Activated naive CD4-positive, alpha-beta T cell treated with Interleukin-2 at 50 U/mL for 16 hours (primary cell): ENCODE data around the gene TNIP1.

Experiments used
- DNase-seq: peaks from one replicate; pipeline ENCODE4 v3.0.0-alpha.2; 2020

Gene TNIP1

DNA sequence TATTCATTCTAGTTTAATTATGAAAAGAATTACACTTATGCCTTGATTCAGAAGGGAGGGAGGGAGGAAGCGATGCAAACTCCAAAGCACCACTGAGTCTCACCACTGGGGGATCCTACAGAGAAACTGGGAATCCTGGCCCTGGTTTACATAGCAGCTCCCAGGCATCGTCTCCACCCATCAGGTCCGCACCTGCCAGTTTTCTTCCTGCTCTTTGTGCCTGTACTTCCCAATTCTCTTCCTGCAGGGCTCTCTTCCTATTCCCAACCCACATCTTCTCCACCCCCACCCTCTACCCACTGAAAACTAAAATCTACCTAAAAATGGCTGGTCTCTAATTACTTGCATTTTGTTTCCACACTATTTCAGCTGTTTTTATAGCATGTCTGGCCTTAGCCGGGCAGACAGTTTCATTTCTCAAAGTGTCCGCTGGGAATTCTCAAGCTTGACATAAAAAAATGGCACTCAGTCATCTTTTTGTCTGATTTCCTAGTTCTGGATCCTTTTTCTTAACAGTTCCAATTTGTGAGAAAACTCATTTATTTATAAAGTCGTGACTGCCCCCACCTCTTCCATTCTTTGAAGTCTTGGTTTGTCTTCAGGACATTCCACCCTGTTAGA, 1.6 kb upstream of the TNIP1 start:
- DNase-seq: no peak

DNA sequence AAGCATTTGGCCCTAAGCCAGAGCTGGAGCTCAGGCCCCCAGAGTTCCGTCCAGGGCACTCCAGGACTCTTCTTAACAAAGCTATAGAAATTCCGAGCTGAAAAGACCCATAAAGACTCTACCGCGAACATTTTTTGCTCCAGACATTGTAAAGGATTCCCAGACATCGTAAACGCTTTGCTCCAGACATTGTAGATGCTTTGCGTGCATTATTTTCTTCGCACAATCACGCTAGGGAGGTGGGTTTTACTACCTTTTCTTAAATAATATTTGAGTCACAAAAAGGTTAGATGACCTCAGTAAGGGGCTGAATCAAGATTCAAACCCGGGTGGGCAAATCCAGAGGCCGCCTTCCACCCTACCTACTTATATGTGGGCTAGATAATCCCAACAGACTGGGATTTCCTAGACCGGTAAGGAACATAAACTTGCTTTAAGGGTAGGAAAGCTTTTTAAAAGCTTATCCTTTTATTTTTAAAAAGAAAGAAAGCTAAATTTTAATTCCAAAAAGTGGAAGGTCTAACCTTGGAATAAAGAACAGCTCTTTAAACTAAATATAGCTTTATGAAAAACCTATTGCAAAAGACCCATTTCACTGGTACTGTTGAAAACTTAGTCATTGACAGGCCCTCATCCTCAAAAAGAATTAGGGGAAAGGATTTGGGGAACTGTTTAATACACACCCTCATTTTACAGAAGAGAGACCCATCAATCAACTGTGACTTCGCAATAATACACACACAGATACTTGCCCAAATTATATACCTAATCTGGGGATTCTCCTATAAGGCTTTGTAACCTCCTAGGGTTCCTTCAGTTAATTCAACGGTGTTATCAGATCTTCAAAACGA, 822 bp upstream of the TNIP1 start:
- no peak for DNase-seq

DNA sequence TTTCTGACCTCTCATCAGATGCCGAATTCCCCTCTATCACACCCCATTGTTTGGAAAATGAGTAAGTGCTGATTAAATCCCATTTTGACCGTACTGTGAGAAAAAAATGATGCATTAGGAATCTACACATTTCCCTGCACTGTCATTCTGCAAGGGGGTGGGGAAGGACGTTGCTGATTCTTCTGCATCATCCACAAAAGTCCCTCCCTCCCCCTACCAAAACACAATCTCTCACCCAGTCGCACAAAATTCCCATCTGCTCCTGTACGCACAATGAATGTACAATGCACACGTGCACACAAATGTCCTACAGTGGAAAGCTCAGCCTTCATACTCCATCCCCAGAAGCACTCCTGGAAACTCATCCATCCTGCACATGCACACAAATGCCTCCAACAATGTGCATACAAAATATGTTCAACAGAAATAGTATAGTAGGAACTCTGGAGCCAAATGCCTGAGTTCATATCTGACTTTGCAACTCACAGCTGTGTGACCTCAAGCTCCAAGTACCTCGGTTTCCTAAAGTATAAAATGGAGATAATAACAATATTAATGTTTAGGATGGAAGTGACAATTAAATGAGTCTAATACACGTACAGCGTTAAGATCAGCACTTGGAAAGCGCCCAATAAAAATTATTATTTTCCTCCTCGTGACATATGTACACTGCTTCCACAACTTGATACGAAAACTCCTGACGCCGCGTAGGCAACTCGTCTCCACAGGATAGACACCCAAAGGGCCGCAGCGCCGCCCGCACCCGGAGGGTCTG, 809 bp downstream of the TNIP1 start:
- DNase-seq: peak; percentile 57

DNA sequence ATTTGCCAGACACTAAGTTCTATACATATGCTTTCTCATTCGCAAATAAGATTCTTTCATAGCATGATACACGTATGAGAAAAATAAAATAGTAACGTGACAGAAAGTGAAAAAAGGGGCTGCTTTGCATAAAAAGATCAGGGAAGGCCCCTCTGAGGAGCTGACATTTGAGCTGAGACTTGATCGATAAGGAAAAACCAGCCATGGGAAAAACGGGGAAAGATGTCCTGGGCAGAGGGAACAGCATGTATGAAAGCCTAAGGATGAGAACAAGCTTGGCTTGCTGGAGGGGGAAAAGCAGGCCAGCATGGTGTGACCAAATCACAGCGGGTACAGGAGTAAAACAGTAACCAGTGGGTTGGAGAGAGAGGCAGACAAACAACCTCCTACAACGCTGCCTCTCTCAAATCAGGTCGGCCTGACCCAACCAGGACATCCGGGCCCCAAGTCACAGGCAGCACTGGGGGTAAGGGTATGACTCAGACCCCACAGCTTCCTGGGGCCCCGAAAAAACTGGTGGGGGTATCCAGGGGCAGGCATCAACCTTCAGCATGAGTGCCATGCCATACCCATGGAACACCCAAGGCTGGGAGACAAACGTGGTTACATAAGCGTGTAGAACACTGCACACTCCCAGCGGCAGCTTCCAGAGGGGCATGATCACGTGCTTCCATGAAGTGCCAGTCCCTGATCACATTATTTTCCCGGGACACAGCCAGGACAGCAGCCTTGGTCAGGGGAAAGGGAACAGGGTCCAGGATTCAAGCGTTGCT, 2.2 kb downstream of the TNIP1 start:
- DNase-seq: peak; percentile 86

DNA sequence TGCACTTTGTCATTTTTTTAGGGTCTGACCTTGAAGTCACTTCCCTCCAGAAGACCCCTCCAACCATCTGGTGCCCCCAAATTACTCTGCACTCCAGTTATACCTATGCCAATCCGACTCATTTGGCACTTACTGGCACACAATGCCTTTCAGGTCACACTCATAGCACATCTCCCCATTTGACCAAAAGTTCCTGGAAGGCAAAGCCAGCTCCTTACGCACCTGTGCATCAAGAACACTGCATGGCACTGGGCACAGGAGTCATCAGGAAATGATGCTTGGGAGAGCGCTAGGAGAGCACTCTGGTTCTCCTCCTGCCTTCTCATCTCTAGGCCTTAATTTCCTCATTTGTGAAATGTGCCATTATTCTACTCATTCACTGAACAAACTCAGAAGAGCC, 2.9 kb downstream of the TNIP1 start:
- DNase-seq: no peak

DNA sequence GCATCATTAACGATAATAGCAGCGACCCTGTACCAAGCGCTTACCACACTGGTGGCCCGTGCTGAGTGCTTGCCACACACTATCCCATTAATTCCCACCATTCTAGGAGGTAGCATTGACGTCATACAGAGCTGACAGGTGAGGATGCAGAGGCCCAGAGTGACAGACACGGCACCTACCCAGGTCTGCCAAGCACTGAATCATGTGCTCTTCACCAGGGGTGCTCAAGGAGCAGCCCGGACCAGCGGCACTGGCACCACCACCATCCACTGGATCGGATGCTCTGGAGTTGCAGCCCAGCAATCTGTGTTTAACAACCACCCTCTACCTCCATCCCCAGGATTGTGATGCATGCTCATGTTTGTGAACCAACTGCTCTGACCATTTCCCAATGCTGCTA, 3.4 kb downstream of the TNIP1 start:
- DNase-seq: no peak

DNA sequence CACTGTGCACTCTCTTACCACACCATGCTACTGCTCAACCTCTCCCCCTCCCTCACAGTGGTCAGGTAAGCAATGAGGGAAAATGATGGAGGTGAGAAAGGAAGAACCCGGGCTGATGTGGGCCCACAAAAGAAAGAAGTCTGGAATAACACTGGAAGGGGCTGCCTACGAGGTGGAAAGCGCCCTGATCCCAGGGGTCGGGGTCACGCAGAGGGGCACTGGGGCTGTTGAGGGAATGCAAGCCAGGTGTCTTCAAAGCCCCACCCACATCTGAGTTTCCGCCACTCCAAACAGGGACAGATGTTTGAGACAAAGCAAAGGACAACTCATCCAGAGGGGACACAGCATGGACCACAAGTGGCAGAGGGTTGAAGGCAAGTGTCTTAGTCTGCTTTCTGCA, 4.2 kb downstream of the TNIP1 start:
- no peak for DNase-seq

DNA sequence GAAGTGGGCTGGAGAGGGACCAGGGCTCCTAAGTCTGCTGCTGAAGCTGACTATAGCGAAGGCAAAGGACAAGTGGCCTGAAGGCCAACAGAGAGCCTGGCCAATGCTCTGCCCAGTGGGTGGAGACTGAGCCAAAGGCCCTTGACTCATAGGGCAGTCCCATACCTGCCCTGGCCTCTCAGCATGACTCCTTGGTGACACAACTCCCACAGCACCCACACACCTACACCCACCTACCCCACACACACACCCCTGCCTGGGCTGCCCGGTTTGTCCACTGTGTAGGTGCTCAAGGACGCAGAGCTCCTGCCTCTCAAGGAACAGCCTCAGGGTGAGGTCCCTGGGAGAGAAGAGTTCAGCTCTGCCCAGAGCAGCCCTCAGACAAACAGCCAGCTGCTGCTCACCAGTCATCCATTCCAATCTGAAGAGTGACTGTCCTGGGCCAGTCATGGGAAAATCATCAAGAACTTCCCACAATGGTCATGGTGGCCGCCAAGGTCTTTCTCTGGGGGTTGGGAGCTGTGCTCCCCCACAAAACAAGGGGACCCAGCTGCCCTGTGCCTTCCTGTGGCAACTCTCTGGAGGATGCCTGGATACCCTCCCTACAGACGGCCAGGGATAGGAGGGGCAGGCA, 5.0 kb downstream of the TNIP1 start:
- DNase-seq: peak; percentile 45

DNA sequence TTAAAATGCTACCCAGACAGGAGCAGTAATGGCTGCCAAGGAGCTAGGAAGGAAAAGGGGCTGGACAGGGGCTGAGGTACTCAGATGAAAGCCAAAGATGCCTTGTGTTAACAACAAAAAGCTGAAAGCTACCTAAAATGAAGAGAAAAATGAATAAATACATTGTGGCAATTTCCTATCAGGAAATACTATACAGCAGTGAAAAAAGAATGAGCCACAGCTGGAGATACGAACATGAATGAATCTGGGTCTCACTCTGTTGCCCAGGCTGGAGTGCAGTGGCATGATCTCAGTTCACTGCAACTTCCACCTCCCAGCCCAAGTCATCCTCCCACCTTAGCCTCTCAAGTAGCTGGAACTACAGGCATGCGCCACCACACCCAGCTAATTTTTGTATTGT, 6.3 kb downstream of the TNIP1 start:
- DNase-seq: no peak

DNA sequence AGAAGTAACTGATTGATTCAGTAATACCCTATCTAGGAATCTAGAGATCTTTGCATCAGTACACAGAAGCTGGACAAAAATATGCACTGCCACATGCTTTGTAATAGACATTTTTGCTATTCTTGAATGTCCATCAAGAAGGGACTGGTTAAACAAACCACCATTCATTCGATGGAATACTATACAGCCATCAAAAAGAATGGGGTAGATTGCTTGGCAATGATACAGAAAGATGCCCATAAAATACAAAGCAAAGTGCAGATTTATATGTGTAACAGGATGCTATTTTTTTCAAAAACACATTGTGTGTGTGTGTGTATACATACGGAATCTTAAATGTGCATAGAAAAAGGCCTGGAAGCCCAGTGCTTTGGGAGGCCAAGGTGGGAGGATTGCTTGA, 7.6 kb downstream of the TNIP1 start:
- no peak for DNase-seq

DNA sequence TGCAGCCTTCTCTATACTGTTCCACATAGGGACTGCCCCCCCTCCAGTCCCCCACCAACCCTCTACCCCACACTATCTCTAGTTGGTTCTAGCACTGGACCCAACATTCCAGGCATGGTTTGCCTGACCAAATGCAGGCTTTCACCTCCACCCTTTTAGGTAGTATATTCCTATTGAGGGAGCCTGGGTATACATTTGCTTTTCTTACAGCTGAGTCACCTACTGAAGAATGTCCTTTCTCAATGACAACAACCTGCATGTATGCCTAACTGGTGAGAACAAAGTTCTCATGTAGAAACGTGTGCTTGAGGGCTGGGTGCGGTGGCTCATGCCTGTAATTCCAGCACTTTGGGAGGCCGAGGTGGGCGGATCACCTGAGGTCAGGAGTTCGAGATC, 8.2 kb downstream of the TNIP1 start:
- no peak for DNase-seq

DNA sequence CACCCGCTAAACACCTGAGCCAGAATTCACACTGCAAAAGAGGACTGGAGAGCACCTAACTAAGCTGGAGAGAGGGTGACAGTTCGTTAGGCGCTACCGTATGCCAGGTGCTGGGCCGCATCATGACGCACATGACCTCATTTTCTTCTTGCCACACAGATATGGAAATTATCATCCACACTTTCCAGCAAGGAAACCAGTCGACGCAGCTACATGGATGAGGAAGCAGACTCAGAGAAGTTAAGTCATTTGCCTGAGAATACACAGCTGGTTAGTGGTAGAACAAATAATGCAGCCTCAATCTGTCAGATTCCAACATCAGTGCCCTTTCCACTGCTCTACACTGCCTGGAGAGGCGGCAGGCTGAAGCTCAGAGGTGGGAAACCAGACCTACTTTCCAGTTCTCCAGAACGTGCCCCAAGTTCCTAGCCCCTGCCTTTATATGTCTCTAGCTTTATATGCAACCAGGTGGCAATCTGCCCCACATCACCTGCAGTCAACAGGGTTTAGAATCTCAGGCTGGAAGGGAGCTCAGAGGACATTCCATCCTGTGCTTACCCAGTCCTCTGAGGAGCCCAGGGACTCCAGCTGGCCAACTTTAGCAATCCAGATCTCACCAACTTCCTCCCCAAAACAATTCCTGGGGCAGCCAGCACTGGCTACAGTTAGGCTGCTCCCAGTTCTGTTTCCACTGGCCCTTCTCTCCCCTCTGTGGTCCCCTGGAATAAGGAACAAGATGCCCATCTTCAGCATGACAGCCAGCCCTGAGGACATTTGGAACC, 8.8 kb downstream of the TNIP1 start:
- DNase-seq: no peak

DNA sequence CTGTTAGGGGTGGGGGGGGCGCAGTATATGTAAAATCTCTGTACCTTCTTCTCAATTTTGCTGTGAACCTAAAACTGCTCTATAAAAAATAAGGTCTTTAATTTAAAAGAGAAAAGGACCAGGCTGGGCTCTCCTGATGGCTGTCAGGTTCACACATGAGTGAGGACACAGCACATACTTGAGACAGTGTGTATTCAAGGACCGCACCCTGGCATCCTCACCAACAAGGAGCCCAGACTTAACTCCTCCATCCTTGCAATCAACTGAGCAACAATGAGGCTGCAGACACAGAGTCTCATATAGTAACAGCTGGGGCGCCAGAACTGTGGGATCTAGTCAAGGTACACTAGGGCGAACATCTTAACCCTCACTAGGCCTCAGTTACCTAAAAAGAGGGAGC, 9.8 kb downstream of the TNIP1 start:
- no peak for DNase-seq

DNA sequence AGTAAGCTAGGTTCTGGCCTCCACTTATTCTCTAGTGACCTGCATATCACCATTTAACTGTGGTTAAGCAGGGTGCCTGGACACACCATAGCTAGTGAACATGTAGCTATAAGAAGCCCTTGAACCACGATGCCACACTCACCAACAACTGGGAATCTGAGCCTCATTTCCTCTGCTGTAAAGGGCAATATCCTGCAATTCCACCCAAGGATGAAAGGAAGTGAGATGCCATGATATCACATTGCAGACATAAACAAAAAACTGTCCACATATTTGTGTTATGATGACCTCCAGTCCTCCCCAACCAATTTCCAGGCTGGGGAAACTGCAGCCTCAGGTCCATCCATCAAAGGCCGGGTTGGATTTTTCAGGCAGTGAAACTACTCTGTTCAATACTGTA, 10.4 kb downstream of the TNIP1 start:
- DNase-seq: no peak

DNA sequence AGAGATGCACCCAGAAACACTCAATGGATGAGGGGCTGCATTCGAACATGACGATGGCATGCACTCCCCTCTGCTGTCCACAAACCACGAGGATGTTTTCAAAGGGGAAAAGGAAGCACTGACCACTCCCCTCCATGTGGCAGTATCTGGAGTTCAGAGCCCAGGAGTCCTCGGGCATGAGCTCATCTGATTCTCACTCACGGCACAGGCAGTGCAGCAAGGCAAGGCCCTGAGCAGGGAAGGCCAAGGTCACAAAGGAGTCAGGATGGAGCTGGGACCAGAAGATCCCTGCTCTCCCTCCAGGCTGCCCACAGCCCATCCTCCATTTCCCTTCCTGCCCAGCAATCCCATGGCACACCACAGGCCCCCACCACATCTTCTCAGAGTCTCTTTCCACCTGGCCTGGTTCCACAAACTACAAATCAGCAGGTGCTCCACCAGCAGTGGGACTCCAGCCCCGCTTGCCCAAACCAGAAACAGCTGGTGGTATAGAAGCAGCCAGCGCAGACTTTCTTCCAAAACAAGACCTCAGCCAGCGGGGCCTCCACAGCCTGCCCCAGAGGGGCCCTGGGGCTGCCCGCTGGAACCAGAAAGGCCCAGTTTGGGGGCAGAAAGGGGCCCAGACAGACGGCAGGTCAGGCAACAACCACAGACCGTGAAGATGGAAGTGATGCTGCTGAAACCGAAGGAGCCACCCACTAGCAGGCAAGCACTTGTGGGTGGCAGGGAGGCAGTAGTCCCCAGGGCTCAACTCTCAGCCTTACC, 12.2 kb downstream of the TNIP1 start:
- DNase-seq: peak; percentile 61

DNA sequence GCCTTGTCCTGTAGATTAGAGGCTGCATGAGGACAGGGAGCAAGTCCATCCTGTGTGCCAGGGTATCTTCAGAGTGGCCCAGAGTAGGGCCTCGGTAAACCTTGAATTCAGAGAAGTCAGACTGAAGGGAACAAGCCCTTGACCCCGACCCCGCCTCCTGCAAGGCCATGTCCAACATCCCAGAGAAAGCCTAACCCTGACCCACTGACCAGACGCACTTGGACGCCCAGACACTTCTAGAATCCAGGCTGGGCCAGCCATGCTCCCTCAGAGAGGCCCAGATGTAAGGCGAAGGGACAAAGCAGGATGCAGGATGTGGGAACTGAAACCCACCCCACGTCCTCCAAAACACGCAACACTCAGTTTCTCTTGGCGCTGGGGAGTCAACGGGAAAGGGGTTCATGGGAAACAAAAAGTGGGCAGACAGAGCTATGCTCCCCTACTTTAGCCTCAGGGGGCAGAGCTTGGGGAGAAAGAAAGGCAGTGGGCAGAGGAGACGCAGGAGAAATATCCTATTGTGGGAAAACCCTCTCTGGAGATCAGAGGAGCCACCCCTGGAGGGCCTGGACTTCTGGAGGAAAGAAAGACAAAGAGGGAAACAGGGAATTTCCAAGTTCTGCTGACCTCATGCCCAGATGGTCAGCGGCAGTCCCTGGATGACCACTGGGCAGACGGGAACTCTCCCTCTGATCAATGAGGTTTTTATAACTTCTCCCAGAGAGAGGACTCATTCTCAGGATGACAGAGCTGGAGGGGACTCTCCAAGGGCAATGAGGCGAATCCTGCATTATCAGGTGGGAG, 13.0 kb downstream of the TNIP1 start:
- no peak for DNase-seq

DNA sequence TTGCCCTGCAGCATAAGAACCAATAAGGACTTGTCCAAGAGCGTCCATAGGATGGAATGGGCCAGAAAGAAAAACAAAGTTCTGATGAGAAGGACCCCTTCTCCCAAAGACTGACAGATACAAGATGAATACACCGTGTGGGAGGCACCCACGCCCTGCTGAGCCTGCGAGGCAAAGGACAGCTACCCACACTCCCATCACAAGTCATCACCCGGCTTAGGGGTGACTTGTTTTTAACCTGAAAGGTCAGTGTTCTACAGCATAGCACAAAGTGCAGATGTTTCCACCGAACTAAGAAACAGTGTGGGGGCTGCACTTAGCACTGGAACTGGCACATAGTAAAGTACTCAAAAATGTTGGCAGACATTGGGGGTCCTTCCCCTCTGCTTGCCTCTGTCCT, 13.9 kb downstream of the TNIP1 start:
- DNase-seq: no peak

DNA sequence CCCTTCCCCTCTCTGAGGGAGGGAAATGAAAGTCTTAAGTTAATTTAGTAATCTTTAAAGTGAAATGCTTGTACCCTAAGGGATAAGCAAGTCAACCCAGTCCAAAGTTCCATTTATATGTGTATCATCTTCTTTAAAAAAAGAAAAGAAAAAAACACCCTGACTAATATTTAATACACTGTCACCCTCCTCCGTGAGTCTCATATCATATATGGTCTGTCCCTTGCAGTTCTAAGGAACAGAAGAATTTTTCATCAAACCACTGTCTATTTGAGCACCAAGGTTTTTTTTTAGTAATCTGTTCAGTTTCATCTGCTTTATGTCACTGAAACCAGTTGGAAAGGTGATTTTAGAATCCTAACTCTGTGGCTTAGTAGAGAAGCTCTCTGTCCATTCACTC, 15.2 kb downstream of the TNIP1 start:
- DNase-seq: no peak

DNA sequence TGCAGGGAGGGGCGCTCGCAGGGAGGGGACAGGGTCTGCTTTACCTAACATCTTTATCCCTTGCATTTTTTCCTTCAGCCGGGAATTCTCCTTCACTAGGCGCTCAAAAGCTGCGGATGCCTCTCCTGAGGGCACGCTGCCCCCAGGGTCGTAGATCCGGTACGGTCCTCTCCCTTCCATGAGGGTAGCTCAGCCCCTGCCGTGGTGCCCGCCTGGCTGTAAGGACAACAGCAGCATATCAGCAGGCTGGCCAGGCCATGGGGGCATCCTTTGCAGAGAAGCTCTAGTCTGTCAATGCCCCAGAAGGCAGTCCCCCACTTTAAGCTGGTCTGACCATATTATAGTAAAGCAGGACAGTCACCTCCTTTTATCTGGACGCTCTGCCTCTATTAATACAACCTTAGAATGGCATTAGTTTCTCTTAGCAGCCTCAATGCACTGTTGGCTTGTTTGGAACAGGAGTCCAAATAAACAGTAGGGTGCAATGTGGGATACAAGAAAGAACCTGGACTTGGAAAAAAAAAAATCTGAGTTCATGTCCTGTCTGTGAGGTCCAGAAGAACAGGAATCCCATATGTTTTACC, 15.8 kb downstream of the TNIP1 start:
- DNase-seq: no peak
